CD4-positive, alpha-beta T cell treated with Interleukin-1 beta for 1 hour (primary cell): Measurements from ENCODE around the gene AGAP4.
"Not testable (repeated sequence)": the region's sequence is repeated elsewhere in the genome, so short reads cannot be mapped to it uniquely, and the experiment has no call there.

Source experiments
- DNase-seq, 2 donors: peaks; one replicate each; pipeline ENCODE4 v3.0.0-alpha.2; 2020 to 2022

The AGAP4 gene

DNA sequence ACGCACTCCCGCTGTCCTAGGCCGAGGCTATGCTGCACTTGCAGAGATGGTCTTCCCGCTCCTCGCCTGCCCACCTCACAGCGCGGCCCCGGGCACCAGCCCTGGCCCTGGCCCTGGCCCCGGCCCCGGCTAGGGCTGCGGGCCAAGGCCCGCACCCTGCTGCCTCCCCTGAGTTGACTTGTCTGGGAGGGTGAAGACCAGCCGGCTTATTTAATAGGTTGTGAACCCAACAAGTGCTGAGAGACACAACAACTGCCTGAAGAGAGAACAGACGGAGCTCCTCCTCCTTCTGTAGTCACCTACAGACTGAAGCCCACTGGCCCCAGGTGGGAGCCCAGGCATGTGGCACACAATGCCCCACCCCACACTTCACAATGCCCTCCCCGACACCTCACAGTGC, at the start of gene AGAP4:
Gene AGAP4 (minus strand): TSS at position 101 of the 400 bp plus-strand sequence. CDS start 153 bp downstream, outside the sequence.
- not testable (repeated sequence) for DNase-seq

DNA sequence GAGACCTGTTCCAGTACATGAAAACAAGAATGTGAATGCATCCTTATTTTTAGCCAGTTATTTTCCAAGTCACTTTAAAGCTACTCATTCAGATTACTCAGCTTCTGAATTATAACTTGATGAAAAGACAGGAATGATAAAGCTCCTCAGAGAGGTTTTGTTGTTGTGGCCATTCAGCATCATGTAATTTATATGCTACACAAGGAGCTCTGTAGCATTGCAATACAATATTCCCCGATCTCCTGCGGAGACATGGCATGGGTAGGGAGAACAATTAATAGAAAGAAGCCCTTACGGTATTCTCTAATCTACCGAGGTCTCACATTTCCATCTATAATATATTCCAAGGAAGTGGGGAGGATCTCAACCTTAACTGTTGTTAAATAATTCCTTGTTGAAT, 43.4 kb upstream of the AGAP4 start:
- DNase-seq = not testable (repeated sequence)

DNA sequence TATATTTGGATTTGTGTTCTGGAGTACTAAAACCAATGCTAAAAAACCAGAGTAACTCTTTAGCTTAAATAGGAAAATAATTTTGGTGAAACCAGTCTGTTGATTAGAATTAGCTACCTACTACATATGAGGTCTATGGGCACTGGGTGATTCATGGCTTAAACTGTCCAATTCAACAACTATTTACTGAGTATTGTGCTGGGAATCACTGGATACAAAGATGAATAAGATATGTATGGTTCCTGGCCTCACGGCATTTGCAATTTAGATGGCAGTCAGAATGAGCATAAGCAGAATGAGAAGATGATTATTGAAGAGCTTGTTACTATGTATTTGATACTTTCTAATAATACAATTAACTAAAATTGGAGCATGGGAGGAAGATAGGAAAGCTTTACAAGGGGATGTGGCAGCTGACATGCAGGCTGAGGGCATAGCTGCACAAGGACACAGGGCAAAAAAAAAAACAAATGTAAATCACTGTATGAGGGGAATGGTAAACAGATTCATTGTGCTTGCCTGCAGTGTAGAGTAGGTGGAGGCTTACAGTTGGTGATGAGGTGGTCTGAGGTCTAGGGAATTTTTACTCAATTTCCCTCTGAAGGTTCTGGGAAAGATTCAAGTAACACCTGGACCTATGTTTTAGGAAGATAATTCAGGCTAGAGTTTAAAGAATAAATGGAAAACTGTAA, 42.4 kb upstream of the AGAP4 start:
- not testable (repeated sequence) for DNase-seq

DNA sequence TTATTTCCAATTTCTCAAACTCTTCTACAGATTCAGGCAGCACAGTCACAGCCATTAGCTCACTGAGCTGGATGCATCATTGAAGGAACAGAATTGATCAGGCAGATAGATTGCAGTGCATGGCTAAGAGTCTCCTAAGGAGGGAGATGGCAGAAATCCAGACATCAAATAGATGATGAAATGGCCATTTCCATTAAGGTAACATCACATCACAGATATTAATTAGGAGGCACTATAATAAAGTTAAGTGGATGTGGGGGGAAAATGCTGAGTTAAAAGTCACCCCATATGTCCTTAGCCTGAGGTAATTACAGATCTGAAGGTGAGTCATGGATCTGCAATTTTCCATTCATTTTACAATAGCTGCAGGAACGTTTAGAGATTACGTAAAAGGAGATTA, 35.6 kb upstream of the AGAP4 start:
- DNase-seq = not testable (repeated sequence)

DNA sequence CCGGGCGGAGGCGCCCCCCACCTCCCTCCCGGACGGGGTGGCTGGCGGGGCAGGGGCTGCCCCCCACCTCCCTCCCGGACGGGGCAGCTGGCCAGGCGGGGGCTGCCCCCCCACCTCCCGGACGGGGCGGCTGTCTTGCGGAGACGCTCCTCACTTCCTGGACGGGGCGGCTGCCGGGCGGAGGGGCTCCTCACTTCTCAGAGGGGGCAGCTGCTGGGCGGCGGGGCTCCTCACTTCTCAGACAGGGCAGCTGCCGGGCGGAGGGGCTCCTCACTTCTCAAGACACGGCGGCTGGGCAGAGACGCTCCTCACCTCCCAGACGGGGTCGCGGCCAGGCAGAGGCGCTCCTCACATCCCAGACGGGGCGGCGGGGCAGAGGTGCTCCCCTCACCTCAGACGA, 18.1 kb upstream of the AGAP4 start:
- DNase-seq = not testable (repeated sequence)

DNA sequence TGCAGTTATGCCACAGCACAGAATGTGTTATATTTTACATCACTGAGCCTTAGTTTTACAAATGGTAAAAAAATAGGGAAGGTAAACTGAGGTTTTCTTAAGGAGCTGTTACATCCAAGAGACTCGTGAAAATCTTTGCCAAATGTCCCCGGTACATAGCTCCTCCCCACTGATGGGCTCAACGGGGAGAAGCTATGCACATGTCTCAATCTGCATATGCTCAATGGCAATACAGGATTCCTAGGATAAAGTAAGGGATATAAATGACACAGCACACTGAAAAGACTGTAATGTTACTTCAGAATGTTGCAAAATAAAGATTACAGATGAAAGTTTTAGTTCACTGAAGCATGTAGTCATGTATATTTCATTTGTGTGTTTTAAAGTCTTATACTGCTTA, 17.0 kb upstream of the AGAP4 start:
- not testable (repeated sequence) for DNase-seq

DNA sequence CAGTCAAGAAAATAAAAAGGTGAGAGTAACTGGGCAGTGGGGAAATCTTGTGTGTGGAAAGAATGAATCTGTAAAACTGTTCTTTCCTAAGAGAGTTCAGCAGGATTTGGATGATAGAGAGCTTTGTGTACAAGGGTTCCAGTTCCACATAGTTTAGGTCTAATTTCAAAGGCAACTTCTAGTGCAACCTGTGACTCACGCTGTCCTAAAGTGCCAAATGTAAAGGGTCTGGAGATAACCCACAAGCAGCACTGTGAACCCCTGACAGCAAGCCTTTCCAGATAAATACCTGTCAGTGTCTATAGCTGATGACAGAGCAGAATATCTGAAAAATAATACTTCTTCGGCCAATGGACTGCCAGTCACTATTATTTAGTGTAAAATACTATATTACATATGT, 16.3 kb upstream of the AGAP4 start:
- DNase-seq = not testable (repeated sequence)

DNA sequence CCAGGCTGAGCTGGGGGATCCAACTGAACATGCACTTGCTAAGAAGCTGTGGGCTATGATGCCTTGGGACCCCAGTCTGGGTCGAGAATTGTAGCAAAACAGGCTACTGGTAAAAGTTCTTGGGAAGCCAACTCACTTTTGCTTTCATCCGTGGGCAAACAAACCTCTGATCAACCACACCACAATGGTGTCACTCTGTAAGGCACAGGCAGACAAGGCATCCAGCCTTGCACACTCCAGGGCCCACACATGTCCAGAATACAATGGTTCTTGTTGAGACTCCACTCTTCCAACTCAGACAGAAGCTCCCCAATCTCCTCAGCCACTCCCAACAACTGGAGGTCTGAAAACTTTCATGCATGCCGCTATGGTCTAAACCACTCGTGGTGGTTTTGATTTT, 10.6 kb upstream of the AGAP4 start:
- not testable (repeated sequence) for DNase-seq

DNA sequence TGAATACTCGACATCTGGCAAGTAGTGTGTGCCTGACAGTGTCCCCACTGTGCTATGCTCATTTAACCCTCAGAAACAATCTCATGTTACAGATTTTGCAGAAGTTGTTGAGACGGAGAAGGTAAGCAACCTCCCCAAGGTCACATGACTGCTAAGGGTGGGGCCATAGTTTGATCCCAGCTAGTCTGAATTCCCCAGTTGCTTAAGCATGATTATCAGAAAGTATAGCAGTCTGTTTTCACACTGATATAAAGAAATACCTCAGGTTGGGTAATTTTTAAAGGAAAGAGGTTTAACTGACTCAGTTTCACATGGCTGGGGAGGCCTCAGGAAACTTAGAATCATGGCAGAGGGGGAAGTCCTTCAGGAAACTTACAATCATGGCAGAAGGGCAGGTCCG, 1.2 kb upstream of the AGAP4 start:
- peak in 1 of 2 donors; percentile 1 for DNase-seq

DNA sequence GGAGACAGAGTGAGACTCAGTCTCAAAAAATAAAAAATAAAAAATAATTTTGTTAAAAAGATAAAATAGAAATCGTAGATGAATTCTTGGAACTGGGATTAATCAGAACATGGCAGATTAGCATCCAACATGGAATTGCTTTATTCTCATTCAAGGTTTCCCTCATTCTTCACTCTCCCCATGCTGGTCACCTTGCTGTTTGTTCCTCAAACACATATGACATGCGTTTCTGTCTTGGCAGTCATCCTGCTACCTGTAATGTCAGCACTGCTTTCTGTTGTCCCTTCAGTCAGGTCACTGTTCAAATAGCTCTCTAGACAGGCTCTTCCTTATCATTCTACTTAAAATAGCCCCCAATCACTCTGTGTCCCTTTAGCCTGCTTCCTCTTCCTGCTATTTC, 24.4 kb downstream of the AGAP4 start:
- DNase-seq = not testable (repeated sequence)

DNA sequence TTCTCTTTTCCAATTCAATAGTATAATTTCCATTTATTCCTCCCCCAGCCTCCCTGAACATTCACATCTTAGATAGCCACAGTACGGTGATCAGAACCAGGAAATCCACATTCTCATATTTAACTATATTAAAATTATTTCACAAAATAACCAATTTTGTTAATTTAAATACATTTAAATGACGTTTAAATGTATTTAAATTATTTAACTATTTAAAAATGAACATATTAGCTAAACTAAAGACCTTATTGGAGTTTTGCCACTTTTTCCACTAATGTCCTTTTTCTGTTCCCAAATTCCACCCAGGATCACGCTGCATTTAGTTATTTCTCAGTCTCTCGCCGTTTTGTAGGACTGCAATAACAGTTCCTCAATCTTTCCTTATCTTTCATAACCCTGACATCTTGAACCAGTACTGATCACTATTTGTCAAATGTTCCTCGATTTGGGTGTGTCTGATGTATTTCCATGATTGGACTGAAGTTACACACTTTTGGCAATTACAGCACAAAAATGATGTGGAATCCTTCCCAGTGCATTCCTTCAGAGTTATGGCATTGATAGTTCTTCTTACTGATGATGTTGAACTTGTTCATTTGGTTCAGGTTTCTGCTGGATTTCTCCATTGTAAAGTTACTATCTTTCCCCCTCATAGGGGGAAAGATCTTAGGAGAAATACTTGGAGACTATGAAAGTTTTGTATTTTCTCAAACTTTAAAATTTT, 27.0 kb downstream of the AGAP4 start:
- not testable (repeated sequence) for DNase-seq

DNA sequence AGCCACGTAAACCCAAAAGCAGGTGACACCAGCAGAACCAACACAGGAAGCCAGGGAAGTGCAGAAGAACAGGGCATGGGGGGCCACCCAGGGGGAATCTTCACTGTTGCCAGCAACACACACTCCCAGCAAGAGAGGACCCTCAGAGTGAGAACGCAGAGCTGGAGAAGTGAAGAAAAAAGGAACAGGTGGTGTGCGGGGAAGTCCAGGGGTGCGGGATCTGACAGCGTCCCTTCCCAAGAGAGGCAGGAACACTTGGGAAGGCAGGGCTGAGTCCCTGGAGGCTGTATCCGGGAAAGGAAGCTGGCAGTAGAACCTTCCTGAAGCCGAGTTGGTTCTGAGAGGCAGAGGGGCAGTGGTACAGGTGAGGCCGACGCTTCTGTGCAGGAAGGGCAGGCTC, 27.7 kb downstream of the AGAP4 start:
- no peak for DNase-seq

DNA sequence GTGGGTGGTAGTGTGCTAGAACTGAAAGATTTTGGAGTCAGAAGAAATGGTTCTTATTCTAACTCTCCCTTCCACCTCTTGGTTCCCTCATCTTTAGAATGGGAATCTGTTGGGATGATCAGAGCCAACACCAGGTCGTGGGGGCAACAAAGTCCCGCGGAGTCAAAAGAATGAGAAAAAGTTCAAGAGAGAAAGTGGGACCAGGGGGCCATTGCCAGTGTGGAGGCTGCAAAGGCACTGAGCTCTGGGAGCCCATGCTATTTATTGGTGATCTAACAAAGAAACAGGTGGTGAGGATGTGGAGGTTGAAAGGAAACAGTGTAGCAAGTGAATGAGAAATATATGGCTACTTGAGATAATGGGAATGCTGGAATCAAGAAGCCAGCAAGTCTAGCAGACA, 29.4 kb downstream of the AGAP4 start:
- no peak for DNase-seq

DNA sequence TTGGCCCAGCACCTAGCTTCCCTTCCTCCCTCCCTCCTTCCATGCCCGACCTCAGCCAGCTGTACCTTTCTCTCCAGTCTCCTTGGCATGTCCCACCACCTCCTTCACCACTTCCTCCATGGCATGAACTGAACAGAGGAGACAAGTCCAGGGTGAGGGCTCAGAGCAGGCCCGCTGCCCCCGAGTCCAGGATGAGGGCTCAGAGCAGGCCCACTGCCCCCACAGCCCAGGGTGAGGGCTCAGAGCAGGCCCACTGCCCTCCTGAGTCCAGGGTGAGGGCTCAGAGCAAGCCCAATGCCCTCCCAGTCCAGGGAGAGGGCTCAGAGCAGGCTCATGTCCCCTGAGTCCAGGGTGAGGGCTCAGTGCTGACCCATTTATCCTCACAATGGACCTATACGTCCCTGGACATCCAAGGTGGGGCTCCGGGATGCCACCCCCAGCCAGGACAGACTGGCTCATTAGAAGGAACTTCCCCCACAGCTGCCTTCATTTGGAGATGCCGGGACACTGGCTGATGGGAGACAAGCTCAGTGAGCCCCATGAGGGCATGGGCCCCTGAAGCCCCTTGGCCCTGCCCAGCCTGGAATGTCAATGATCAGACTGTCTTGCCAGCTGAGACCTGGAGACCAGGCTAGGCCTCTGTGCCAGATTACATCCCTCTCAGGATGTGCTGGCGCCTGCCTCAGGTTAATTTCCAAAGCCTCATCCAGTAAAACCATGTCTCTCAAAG, 30.0 kb downstream of the AGAP4 start:
- no peak for DNase-seq

DNA sequence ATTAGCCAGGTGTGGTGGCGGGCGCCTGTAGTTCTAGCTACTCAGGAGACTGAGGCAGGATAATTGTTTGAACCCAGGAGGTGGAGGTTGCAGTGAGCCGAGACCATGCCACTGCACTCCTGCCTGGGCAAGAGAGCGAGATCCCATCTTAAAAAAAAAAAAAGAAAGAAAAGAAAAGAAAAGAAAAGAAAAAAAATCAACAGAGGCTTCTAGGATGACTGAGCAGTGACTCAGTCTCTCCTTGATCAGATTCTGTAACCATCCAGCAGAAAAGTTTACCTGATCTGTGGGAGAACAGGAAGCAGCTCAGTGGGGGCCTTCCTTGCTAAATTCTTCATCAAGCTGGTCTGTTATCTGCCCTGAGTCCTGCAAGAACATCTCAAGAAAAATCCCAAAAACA, 33.2 kb downstream of the AGAP4 start:
- not testable (repeated sequence) for DNase-seq

DNA sequence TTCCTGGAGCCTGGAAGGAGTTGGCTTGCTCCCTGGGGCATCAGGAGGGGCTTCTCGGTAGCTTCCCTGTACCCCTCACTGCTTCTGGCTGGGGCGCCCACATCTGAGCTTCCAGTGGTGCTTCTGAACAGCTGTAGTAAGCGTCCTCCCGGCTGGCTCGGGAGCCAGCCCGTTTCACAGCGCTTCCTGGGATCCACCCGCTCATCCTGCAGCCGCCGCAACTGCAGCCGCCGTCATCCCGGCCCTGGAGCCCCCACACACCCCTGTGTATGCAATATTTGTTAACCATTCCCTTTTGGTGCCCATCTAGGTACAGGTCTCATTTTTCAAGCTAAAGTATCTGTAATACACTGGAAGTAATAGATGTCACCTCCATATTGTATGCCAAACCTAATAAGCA, 34.3 kb downstream of the AGAP4 start:
- DNase-seq = not testable (repeated sequence)

DNA sequence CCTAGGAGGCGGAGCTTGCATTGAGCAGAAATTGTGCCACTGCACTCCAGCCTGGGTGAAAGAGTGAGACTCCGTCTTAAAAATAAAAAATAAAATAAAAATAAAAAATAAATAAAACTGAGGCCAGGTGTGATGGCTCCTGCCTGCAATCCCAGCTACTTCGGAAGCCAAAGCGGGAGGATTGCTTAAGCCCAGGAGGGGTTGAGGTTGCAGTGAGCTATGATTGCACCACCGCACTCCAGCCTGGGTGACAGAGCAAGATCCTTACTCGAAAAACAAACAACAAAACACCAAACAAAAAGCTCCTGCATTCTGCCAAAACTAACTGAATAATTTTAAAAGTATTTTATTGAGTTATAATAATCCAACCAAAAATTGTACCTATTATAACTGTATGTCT, 36.2 kb downstream of the AGAP4 start:
- DNase-seq = no peak

DNA sequence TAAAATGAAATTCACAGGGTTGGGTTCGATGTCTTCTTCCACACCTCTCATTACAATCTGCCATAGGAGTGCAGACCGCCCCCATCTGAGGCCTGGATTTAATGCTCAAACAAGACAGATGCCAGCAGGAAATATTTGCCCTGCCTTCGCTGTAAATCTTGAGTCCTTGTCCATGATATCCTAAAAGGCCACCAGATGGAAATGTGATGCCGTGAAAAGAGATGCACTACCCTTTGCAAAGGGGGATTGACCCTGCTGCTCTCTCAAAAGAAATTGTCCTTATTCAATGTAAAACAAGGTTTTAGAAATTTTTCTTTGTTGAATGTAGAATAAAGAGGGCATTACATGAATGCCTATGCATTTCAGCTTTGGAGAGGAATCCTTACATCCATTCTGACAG, 37.5 kb downstream of the AGAP4 start:
- no peak for DNase-seq

DNA sequence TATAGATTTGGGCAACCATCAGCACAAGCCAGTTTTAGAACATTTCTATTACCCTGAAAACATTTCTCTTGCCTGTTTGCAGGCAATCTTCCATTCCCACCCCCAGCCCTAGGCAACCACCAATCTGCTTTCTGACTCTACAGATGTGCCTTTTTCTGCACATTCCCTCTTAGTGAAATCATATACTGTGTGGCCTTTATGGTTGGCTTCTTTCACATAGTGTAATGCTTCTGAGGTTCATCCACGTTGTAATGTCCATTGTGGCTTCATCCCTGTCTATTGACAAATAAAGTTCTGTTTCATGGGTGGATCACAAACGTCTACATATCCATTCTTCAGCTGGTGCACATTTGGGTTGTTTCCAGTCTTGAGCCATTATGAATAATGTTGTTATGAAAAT, 42.3 kb downstream of the AGAP4 start:
- not testable (repeated sequence) for DNase-seq

DNA sequence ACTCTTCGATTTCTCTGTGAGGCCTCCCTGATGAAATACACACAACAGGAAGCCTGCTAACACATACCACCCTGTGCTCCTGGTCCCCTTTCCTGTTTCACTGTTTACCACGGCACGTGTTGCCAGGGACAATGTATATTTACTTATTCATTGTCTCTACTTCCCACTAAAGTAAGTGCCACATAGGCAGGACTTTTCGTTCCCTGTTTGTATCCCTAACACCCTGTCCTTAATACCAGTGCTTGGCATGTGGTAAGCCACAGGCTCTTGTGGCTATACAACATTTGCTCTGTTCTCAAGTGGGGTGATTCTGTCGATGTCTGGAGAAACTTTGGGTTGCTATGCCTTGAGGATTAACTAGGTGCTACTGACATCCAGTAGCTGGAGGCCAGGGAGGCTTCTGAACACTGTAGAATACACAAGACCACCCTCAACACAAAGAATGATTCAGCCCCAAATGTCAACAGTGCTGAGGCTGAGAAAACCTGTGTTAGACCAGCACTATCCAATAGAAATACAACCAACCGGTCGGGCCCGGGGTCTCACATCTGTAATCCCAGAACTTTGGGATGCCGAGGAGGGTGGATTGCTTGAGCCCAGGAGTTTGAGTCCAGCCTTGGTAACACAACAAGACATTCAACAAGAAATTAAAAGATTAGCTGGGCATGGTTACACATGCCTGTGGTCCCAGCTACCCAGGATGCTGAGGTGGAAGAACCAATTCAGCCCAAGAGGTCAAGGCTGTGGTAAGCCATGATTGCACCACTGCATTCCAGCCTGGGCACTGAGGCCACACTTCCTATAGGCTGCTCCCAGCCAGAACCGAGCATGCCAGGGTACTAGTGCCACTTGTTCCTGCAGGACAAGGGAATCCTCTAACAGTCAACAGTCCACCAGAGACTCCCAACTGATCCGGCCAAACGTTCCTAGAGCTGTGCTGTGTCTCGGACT, 44.0 kb downstream of the AGAP4 start:
- DNase-seq = peak in 1 of 2 donors; percentile 6

DNA sequence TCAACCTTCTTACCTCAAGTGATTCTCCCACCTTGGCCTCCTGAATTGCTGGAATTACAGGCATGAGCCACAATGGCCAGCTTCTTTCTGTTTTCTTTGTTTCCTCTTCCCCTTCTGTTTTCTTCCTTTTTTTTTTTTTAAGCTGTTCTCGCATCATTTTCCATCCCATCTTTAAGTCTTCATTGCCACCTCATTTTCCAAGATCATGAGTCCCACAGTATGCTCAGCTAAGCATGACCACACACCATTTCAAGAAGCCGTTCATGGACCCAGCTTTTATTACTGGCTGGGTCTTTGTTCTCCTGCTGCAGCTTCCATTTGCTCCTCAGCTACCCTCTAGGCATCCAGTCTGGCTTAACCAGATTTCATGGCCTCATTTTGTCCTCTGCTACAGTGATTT, 52.5 kb downstream of the AGAP4 start:
- DNase-seq = not testable (repeated sequence)

DNA sequence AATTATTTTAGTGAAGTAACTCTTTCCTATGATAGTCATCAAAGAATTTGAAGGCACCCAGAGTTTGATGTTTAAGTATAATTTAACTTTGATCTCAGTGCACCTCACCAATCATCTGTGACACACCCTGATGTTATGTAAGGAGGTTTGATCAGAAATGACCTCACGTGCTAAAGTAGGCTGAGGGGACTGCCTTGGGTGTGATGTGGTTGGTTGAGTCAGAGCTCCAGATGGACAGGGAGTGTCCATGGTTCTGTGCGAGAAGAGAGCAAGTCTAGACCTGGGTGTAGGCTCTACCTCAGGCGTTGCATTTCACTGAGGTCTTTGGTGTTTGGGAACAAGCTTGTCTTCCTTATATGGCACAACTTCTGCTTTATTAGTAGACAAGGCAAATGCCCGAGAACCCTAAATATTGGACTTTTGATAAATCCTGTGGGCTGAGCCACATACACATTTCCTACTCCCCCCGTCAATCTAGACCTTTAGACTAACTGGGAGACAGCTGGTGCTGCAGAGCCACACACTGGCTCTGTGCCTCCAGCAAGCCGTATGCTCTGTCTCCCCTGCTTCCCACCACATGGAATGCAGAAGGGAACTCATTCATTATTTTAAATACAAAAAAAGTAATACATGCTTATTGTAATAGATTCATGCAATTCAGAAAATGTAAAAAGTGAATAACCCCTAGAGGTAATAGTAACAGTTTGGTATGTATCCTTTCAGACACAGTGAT, 56.4 kb downstream of the AGAP4 start:
- DNase-seq = not testable (repeated sequence)
